GM18520 (cell line): ENCODE data around the gene CAMK2D.

Source experiments
- ATAC-seq: cut with Tn5 transposase; IDR thresholded peaks from one replicate; pipeline ENCODE4 v1.9.1; 2021; ENCODE audit not compliant: unreplicated experiment

The CAMK2D gene

DNA sequence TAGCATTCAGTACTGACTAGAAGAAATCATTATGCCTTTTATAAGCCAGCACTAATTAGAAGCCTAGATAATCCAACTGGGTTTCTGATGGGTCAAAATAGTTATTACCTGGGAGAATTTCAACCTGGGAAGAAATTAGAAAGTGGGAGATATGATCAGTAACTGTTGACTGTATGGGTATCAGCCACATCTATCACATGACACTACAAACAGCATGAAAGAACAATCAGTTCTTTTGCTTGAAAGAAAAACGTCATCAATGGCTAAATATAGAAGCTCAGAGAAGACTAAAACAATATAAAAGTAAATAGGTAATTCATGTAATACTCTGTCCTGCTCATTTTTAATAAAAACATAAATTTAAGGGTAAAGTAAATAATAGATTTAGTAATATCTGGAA is 145.1 kb downstream of the CAMK2D start:
- no peak for ATAC-seq

DNA sequence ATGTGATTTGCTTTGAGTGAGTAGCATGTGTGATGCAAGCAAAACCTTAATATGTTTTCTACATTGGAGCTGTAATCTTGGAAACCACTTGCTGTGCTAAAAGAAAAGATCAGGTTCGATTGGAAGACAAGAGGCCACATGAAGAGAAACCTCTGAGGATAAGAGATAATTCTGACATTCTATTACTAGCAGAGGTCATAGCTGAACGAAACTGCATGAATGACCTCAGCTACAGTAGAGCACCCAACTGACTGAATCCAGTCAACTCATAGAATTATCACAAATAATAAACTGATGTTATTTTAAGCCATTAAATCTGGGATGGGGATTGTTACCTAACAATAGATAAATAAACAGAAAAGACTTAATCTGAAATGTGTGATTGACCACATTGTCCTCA is 147.1 kb downstream of the CAMK2D start:
- no peak for ATAC-seq

DNA sequence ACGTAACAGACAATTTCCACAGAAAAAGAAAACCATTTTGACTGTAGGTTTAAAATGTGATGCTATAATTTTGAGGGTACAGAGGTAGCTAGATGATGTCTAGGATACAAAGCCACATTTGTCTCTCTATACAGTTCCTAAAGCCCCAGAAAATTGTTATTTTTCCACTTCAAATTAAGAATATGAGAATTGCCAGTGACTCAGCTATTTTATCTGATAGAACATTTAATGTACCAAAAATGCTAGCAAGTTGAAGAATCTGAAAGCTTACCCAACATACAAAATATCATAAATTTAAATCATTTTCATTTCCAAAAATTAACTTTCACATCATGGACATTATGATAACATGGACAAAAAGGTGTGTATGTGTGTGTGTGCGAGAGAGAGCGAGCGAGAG is 148.0 kb downstream of the CAMK2D start:
- no peak for ATAC-seq

DNA sequence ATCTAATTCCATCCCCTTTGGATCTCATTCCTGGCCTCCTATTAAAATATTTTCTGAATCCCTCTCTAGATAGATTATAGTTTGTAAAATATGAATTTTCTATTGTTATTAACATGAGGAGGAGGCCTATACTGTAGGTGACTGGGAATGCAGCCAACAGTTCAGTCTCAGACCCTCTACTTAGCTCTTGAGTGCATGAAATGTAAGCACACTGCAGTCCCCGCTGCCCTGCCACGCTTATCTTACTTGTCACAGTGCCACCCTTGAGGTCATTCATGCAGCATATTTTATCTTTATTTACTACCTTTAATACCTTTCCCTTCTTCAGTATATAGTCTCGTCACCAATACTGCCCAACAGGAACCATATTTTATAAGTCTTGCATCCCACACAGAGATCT is 151.0 kb downstream of the CAMK2D start:
- ATAC-seq, result no peak

DNA sequence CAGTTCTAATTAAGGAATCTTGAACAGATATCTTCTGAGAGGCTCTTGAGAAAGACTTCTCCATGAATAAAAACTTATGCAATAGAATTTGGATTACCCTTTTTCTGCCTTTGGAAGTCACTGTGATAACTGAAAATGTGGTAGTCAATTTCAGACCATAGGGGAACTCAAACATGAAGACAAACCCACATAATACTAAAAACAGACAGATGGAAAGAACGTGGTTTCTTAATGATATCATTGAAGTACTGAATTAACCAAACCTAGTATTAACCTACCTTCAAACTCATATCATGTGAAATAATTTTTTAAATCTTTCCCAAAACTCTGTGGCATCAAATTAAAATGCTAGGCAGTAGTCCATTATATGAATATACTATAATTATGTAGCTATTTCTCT is 153.5 kb downstream of the CAMK2D start:
- ATAC-seq, result no peak

DNA sequence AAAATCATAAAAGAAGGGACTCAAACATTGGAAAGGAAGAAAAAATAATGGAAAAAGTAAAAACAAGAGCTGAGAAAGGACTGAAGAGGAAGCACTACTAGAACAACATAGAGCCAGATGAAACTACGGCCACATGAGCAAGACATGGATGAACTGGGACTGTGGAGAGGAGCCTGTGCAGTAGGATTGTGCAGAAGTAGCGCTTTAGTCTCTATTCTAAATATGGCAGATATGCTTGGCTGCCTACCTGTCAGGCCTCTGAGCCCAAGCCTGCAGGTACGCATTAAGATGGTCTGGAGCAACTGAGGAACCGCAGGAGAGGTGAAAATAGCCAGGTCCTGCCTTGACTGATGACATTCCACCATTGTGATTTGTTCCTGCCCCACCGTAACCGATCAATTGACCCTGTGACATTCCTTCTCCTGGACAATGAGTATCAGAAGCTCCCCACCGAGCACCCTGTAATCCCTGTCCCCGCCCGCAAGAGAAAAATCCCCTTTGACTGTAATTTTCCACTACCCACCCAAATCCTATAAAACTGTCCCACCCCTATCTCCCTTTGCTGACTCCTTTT is 154.3 kb downstream of the CAMK2D start:
- ATAC-seq, result no peak

DNA sequence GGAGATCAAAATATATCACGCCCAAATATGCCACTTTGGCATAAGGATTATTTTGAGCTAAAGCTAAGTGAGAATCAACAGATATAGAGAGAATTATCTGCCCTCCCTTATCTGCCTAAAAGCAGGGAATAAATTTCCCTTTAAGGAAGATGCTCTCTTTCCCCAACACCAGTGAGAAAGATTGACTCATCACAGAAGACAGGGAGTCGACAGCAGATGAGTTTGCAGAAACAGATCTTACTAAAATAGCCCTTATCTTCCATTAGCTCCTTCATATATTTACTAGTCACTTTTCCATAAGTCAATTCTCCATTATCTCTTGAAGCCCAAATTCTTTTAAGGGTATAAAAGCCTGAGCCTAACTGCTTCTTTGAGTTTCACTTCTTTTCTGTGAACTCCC is 156.6 kb downstream of the CAMK2D start:
- no peak for ATAC-seq

DNA sequence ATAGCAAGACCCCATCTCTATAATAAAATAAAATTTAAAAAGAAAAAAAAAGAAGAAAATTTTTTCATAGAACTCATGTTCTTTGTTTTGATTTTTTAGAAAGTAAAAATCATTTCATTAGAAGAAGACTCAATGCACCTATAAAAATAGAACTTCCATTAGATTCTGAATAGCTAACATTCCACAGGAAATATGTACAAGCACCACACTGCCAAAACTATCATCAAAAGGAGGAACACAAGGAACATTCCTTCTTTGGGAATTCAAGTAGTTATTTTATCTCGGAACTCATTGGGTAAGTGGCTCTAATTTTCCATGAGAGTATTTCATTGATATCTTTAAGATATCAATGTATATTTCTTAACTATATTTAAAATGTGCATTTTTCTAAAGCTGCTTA is 157.6 kb downstream of the CAMK2D start:
- no peak for ATAC-seq

DNA sequence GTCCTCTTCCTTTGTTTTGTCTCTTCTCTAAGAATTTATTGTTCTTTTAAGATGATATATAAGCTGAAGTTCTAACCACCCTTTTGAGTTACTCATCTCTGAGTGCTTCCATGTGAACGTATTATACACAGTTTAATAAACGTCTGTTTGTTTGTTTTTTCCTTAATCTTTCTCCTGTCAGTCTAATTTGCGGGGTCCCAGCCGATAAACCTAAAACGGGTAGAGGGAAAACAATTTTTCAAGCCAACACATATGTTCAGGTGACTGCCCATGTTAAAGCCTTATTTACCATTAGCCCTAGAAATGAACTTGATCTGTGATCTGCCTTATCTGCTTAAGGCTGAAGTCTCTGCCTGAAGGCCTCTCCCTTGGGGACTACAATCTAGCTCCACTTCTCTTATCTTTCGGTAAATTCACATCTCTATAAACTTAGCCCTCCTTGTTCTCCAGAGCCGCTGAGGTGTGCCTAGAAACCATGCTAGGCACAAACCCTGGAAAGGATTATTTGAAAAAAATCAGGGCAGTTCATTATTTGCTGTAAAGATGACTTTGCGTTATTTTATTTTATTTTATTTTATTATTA is 158.8 kb downstream of the CAMK2D start:
- no peak for ATAC-seq

DNA sequence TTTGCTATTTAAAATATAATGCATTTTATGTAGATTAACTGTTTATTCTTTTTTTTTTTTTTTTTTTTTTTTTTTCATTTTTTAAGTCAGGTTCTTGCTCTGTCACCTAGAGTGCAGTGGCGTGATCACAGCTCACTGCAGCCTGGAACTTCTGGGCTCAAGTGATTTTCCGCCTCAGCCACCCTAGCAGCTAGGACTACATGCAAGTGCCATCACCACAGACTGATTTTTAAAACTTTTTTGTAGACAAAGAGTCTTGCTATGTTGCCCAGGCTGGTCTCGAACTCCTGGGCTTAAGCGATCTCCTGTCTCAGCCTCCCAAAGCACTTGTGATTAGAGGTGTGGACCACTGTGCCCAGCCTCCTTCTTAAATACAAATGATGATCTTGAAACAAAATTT is 159.9 kb downstream of the CAMK2D start:
- no peak for ATAC-seq

DNA sequence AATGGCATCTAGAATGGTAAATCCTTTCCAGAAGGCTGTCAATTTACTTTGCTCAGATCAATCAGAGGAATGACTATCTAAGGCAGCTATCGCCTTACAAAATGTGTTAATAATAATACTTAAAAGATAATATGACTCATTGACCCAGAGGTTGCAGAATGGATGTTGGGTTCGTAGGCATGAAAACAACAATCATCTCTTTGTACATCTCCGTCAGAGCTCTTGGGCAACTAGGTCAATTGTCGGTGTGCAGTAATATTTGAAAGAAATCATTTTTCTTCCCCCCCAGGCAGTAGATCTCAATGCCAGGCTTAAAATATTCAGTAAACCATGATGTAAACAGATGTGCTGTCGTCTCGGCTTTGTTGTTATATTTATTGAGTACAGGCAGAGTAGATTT is 165.1 kb downstream of the CAMK2D start:
- ATAC-seq, result no peak

DNA sequence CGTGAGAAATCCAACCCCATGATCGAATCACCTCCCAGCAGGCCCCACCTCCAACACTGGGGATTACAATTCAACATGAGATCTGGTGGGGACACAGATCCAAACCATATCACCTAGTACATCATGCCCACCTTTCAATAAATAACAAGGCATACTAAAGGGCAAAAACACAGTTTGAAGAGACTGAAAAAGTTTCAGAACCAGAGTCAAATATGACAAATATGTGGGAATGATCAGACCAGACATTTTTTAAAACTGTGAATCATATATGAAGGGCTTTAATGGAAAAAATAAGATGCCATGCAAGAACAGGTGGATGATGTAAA is 167.3 kb downstream of the CAMK2D start:
- ATAC-seq, result no peak

DNA sequence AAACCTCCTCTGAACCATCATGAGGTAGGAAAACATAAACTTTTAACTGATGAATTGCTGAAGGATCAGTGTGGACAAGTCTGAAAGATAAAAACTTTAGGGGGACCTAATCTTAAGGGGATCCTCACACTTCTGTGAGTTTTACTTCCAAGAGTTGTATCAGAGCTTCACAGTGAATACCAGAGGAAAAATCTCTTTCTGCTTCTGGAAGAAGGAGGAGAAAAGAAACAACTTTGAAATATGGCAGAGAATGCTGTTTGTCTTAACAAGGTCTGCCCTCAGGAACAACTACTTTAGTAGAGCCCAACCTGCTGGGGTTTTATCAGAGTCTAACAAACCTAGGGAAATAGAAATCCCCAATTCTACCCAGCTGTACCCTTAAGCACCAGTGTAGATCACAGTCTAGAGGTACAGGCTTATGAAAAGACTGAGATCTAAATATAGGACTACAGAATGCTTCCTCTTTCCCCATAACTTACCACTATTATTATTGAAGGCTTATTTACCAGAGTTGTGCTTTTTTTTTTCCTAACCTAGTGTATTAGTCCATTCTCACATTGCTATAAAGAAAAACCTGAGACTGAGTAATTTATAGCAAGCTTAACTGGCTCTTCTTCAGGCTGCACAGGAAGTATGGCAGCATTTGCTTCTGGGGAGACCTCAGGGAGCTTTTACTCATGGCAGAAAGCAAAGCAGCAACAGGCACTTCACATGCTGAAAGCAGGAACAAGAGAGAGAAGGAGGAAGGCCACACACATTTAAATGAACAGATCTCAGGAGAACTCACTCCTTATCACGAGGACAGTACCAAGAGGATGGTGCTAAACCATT is 167.9 kb downstream of the CAMK2D start:
- ATAC-seq, result no peak

DNA sequence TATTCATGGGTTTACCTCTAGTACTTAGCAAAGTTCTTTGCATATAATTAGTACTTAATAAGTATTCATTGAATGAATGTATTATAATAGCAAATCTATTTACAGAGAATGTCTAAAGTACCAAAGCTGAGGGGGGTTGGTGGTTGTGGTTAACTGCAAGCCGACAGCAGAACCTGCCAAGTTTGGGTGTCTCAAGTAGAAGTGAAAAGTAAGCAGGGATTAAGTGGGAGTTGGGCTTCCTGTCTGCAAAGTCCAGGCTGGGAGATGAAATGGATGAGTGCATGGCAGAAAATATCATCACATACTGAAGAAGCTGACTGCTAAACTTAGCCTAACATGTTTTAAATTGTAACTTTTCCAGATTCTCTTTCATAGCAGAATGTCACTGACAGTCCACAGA is 169.6 kb downstream of the CAMK2D start:
- no peak for ATAC-seq

DNA sequence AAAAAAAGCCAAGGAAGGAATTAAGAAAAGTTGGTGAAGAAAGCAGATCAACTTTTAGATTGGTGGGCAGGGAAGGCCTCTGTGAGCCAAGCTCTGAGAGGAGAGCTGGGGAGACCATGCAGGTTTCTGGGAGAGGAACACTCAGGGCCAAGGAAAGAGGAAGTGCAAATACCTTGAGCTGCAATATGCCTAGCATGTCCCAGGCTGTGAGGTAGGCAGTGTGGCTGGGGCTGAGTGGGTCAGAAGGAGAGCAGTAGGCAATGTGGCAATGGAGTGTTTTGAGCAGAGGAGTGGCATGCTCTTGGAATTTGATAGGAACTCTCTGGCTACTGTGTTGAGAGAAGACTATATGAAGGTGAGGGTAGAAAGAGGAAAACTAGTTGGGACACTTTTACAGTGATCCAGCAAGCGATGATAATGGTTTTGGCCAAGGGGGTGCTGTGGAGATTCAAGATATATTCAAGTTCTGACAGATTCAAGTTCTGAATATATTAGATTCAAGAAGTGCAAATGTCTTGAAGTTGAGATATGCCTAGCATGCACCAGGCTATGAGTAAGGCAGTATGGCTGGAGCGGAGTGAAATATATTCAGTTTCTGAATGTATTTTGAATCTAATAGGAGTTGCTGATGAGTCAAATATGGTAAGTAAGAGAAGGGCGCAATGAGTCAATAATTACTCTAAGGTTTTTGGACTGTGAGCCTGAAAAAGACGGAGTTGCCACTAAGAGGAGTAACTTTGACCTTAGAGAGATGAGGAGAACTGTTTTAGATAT is 172.5 kb downstream of the CAMK2D start:
- ATAC-seq, result no peak

DNA sequence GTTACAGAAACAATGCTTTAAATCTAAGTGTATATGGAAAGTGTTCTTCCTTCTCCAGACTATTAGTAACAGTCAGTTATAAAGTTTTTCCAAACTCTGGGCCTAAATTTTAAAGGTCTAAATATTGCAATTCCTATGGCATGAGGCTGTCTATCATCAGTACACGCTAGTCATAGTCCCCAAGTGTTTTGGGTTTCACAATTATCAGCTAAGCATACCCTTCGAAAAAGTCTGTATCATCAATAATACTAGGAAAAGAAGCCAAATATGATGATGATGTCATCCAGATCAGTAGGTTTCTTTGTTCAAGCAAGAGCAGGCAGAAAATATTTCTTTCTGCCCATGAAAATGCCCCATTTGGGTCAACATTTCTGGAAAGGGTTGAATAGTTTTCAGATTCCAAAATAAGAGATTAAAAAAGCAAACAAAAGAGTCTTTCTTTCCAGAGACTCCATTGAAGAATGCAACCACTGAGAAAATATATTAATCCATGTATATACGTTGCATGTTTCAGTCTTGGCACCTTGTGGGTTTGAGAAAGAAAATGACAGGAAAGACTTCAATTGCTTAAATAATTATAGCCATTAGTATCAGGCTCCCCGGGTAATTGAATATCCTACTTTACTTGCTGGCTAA is 173.8 kb downstream of the CAMK2D start:
- no peak for ATAC-seq

DNA sequence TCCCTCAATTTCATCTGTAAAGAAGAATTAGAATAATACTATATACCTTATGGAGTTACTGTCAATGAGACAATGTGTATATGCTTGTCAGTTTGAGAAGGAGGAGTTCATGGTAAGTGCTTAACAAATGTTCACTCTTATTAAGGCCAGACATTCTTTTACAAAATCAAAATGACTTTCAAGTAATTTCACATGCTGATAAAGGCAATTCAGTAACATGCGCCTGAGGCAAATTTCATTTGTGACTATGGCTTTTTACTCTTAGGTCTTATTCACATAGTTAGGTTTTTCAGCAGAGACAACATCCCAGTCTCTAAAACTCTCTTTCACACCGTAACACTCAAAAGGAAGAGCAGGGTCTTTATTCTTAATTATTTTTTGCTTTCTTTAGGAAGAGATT is 174.4 kb downstream of the CAMK2D start:
- ATAC-seq, result no peak

DNA sequence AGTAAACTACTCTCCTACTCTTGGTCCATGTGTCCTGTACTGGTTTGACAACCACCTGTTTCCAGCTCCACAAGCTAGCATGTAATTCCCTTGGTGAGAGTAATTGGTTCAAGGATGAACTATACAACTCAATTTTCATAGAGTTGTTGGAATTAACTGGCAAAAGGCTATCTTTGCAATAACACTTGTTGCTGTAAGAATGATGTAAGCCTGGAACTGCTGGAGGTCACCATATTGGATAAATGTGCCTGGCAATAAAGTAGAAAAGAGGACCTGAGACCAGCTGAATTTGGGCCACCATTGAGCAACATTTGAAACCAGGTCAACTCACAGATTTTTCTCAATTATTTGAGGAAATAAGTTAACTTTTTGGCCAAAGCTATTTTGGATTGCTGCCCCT is 175.5 kb downstream of the CAMK2D start:
- no peak for ATAC-seq

DNA sequence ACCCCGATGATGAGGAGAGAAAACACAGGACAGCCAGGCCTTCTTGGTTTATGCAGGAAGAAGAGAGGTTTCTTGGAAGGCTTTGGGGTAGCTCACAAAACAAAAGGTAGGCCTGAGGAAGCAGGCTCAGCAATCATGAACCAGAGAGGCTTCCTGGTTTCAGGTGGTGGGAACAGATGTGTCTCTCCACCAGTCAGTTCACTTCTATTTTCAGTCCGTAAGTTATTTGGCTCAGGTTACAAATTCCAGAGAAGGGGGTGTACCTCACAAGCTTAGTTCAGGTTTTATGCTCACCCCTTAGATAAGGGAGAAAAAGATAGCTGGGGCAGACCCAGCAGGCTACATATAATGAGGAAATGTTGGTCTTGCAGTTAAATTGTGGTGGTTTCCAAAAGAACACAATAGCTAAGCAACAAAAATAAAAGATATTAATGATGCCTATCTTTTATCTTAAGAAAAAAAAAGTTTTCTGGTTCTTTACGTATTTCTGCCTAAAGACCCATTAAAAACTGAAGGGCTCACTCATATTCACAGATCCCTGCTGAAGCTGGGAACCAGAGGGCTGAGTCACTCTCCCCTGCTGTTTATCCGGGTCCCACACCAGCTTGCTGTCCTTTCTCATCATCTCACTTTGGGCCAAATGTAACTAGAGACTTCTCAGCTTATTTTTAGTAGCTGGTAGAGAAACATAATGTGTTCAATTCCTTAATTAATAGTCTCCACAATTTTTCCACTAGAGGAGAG is 177.0 kb downstream of the CAMK2D start:
- no peak for ATAC-seq

DNA sequence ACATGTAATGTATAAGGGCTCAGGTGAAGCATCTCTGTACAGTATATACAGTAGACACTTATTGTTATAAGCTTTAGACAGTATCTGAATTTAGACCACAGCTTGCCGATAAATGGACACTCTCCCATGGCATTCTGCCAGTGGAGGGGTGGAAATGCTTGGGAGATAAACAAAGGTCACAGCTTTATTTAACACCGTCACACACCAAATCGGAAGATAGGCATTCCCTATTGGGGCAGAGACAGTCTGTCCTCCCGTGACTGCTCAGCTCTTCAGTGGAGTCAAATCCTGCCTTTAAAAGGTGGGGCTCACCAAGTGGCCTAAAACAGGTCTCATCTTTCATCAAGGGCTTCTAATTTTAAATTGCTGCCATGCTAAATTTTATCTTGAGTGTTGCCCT is 178.8 kb downstream of the CAMK2D start:
- ATAC-seq, result no peak

DNA sequence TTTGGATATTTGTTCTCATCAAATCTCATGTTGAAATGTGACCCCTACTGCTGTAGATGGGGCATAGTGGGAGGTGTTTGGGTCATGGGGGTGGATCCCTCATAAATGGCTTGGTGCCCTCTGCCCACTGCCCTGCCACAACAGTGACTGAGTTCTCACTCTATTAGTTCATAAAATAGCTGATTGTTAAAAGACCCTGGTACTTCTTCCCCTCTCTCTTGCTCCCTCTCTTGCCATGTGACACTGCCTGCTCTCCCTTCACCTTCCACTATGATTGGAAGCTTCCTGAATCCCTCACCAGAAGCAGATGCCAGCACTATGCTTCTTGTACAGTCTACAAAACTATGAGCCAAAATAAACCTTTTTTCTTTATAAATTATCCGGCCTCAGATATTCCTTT is 182.2 kb downstream of the CAMK2D start:
- no peak for ATAC-seq
